ENCODE data around the gene ACSS3.
"Not testable (repeated sequence)": the region's sequence is repeated elsewhere in the genome, so short reads cannot be mapped to it uniquely, and the experiment has no call there.

The ACSS3 gene

GRCh38 chr12:81077686-81078441 lies at the start of gene ACSS3:
Gene ACSS3 (plus strand): TSS chr12:81078079. CDS start chr12:81078121, 42 bp downstream.
- no peak for DNase-seq

- no peak for DNase-seq
Measured at GRCh38 chr12:81034926-81035325, 43.0 kb upstream of the ACSS3 start.

GRCh38 chr12:81039231-81039630 lies 38.6 kb upstream of the ACSS3 start:
- DNase-seq, result no peak

- DNase-seq, result no peak
Measured at GRCh38 chr12:81043979-81044740, 33.7 kb upstream of the ACSS3 start.

GRCh38 chr12:81064971-81065370 lies 12.9 kb upstream of the ACSS3 start:
- not testable (repeated sequence) for DNase-seq

GRCh38 chr12:81070846-81071245 lies 7.0 kb upstream of the ACSS3 start:
- no peak for DNase-seq

- DNase-seq, result no peak
Measured at GRCh38 chr12:81075539-81075938, 2.3 kb upstream of the ACSS3 start.

- DNase-seq, result no peak
Measured at GRCh38 chr12:81077329-81077685, 572 bp upstream of the ACSS3 start.

GRCh38 chr12:81078469-81079196 lies 754 bp downstream of the ACSS3 start:
- DNase-seq, result no peak

- no peak for DNase-seq
Measured at GRCh38 chr12:81079280-81080076, 1.6 kb downstream of the ACSS3 start.

GRCh38 chr12:81080431-81080983 lies 2.6 kb downstream of the ACSS3 start:
- DNase-seq, result no peak

GRCh38 chr12:81081726-81082125 lies 3.8 kb downstream of the ACSS3 start:
- no peak for DNase-seq

GRCh38 chr12:81083018-81083417 lies 5.1 kb downstream of the ACSS3 start:
- DNase-seq, result no peak

- no peak for DNase-seq
Measured at GRCh38 chr12:81083906-81084513, 6.1 kb downstream of the ACSS3 start.

- no peak for DNase-seq
Measured at GRCh38 chr12:81084811-81085350, 7.0 kb downstream of the ACSS3 start.

- no peak for DNase-seq
Measured at GRCh38 chr12:81085832-81086231, 8.0 kb downstream of the ACSS3 start.

- no peak for DNase-seq
Measured at GRCh38 chr12:81086342-81086741, 8.5 kb downstream of the ACSS3 start.

GRCh38 chr12:81088221-81088620 lies 10.3 kb downstream of the ACSS3 start:
- no peak for DNase-seq

- no peak for DNase-seq
Measured at GRCh38 chr12:81089412-81089811, 11.5 kb downstream of the ACSS3 start.

- DNase-seq, result no peak
Measured at GRCh38 chr12:81092053-81092452, 14.2 kb downstream of the ACSS3 start.

GRCh38 chr12:81094718-81095360 lies 17.0 kb downstream of the ACSS3 start:
- no peak for DNase-seq
